GM23338 (cell line): ENCODE results near the gene C16orf82. TPM values are rescaled to one million over a fixed set of nuclear protein-coding genes. Genes with fewer than 3 reads are reported as not detected.

Source experiments
- ATAC-seq: fragments of 200-7000 bp; cut with Tn5 transposase; 3 replicates; pipeline ENCODE4 v1.9.1; 2020
- DNase-seq: peaks from one replicate; pipeline ENCODE4 v3.0.0-alpha.2; 2015; ENCODE audit warnings: low spot score
- H2AFZ ChIP-seq: fragments of 200-600 bp; sonication (generic); 2 replicates; pipeline ENCODE4 v1.8.0; 2016; ENCODE audit warnings: antibody characterized with exemption, mild to moderate bottlenecking, moderate library complexity
- H3F3A ChIP-seq: fragments of 200-600 bp; sonication (generic); replicated peaks from 2 replicates; pipeline ENCODE4 v1.8.0; 2017; ENCODE audit warnings: antibody characterized with exemption, mixed run types, low read depth
- H3K27ac ChIP-seq: fragments of 200-600 bp; sonication (generic); 2 replicates; pipeline ENCODE4 v1.6.1; 2016; ENCODE audit warnings: low read depth
- H3K27me3 ChIP-seq: fragments of 200-600 bp; sonication (generic); 2 replicates; pipeline ENCODE4 v1.8.0; 2016; ENCODE audit warnings: mild to moderate bottlenecking, mixed run types, moderate library complexity; ENCODE audit not compliant: insufficient read depth
- H3K36me3 ChIP-seq: fragments of 200-600 bp; sonication (generic); 2 replicates; pipeline ENCODE4 v1.8.0; 2016; ENCODE audit warnings: mild to moderate bottlenecking; ENCODE audit not compliant: insufficient read depth
- H3K4me1 ChIP-seq: fragments of 200-600 bp; sonication (generic); 2 replicates; pipeline ENCODE4 v1.8.0; 2016; ENCODE audit warnings: mild to moderate bottlenecking, moderate library complexity; ENCODE audit not compliant: insufficient read depth
- H3K4me2 ChIP-seq: fragments of 200-600 bp; sonication (generic); 2 replicates; pipeline ENCODE4 v1.7.1; 2017; ENCODE audit warnings: mixed run types
- H3K4me3 ChIP-seq: fragments of 200-600 bp; sonication (generic); 2 replicates; pipeline ENCODE4 v1.6.1; 2016; ENCODE audit warnings: mixed run types
- H3K79me2 ChIP-seq: fragments of 200-600 bp; sonication (generic); replicated peaks from 2 replicates; pipeline ENCODE4 v1.8.0; 2017; ENCODE audit warnings: mild to moderate bottlenecking; ENCODE audit not compliant: insufficient read depth
- H3K9me2 ChIP-seq: fragments of 200-600 bp; sonication (generic); 2 replicates; pipeline ENCODE4 v1.8.0; 2017; ENCODE audit not compliant: insufficient read depth
- H4K20me1 ChIP-seq: fragments of 200-600 bp; sonication (generic); replicated peaks from 2 replicates; pipeline ENCODE4 v1.8.0; 2017; ENCODE audit warnings: mild to moderate bottlenecking; ENCODE audit not compliant: insufficient read depth
- H3K27ac Mint-ChIP-seq: 2 replicates; pipeline ENCODE4 v1.8.0; 2020; ENCODE audit warnings: inconsistent platforms, mild to moderate bottlenecking, moderate library complexity, mixed read lengths
- H3K27me3 Mint-ChIP-seq: 3 replicates; pipeline ENCODE4 v1.8.0; 2022; ENCODE audit warnings: low read depth, mild to moderate bottlenecking, moderate library complexity, mixed read lengths, inconsistent platforms; ENCODE audit not compliant: insufficient read depth, poor library complexity
- H3K36me3 Mint-ChIP-seq: 3 replicates; pipeline ENCODE4 v1.8.0; 2021; ENCODE audit warnings: low read depth, mild to moderate bottlenecking, inconsistent platforms, moderate library complexity, mixed read lengths
- H3K4me1 Mint-ChIP-seq: 3 replicates; pipeline ENCODE4 v1.8.0; 2020; ENCODE audit warnings: mild to moderate bottlenecking, inconsistent platforms, mixed read lengths
- H3K4me3 Mint-ChIP-seq: 3 replicates; pipeline ENCODE4 v1.8.0; 2021; ENCODE audit warnings: moderate library complexity, mild to moderate bottlenecking, inconsistent platforms, mixed read lengths
- H3K9me3 Mint-ChIP-seq: 3 replicates; pipeline ENCODE4 v1.8.0; 2020; ENCODE audit warnings: moderate library complexity, mild to moderate bottlenecking, inconsistent platforms, mixed read lengths
- CREB1 ChIP-seq: fragments of 250-450 bp; sonication (Bioruptor Pico); IDR thresholded peaks from 2 replicates; pipeline ENCODE4 v1.5.0; 2020; ENCODE audit warnings: low read depth, mild to moderate bottlenecking, moderate library complexity
- CTCF ChIP-seq, 2 experiments: fragments of 200-600 bp in 1 of 2; sonication (generic) in 1 of 2; conservative IDR thresholded peaks; 2 replicates each; pipeline versions ENCODE4 v1.5.1 to v1.6.1; 2016 to 2017; ENCODE audit warnings: antibody characterized with exemption in 2 of 2, low read depth in 2 of 2, mild to moderate bottlenecking in 2 of 2, moderate library complexity in 1 of 2
- EZH2 ChIP-seq: fragments of 200-600 bp; sonication (generic); IDR thresholded peaks from one replicate; pipeline ENCODE4 v1.8.0; 2017; ENCODE audit warnings: antibody characterized with exemption, mild to moderate bottlenecking, low read depth; ENCODE audit not compliant: unreplicated experiment
- EZH2phosphoT487 ChIP-seq: fragments of 200-600 bp; sonication (generic); IDR thresholded peaks from one replicate; pipeline ENCODE4 v1.8.1; 2018; ENCODE audit warnings: antibody characterized with exemption; ENCODE audit not compliant: unreplicated experiment
- JUNB ChIP-seq: IDR thresholded peaks from one replicate; pipeline ENCODE4 v1.6.1; 2016; ENCODE audit warnings: antibody characterized with exemption; ENCODE audit not compliant: unreplicated experiment
- POLR2AphosphoS5 ChIP-seq: IDR thresholded peaks from 2 replicates; pipeline ENCODE4 v1.6.1; 2016; ENCODE audit warnings: antibody characterized with exemption, low read depth
- REST ChIP-seq: IDR thresholded peaks from one replicate; pipeline ENCODE4 v1.6.1; 2018; ENCODE audit warnings: antibody characterized with exemption; ENCODE audit not compliant: unreplicated experiment
- STAT1 ChIP-seq: IDR thresholded peaks from one replicate; pipeline ENCODE4 v1.6.1; 2016; ENCODE audit warnings: antibody characterized with exemption; ENCODE audit not compliant: unreplicated experiment
- ZNF114 ChIP-seq: fragments of 250-450 bp; sonication (Bioruptor Pico); IDR thresholded peaks from 2 replicates; pipeline ENCODE4 v1.5.0; 2020; ENCODE audit warnings: mild to moderate bottlenecking, moderate library complexity
- polyA plus RNA-seq: library from polyadenylated mRNA; unstranded; fragments of >200 nt; fragmentation: Nextera tagmentation; extraction: Ambion mirVana; gene quantifications from 2 replicates; pipeline ENCODE4 v1.2.1, GENCODE V29; 2016
- total RNA-seq: library from RNA; depleted of rRNA; stranded (reverse); fragments of >200 nt; shearing (Covaris generic); gene quantifications from 2 replicates; pipeline ENCODE4 v1.2.3, GENCODE V29; 2014
- TF ChIP-seq, protein P1 (sequence below): IDR thresholded peaks from 2 replicates; pipeline ENCODE4 v1.6.1; 2016; ENCODE audit warnings: antibody characterized with exemption

The C16orf82 gene
- total and polyA plus RNA-seq, 2 experiments from 2014 or later, result not detected

DNA sequence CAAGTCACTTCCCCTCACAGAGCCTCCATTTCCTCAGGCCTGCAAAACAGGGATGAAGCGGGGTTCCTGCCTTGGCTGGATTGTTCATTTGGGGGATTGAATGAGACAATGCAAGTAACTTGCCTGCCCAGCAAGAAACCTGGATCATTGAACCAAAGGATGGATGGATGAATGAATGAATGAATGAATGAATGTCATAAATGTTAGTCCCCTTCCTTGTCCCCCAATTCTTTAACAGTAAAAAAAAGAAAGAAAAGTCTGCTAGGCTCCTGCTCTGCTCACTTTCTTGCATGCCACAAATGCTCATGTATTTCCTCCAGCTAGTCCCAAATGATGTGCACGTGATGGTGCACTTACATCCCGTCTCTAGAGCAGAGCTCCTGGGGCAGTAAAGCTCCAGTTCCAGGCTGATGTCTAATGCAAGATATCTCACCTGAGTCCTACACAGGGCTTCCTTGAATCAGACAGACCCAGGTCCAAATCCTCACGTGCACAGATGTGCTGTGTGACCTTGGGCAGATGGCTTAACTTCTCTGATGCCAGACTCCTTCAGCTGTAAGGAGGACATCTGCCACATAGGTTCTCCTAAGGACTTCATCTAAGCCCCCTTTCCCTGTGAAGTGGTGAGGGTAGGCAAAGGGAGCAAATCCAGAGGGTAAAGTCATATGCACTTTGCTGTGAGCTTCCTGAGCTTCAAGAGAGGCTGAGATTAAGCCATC, 45.5 kb downstream of the C16orf82 start:
- no peak overlapping the region for H3K4me3 Mint-ChIP-seq
- no peak for ATAC-seq

GRCh38 chr16:27113341-27113841, 46.7 kb downstream of the C16orf82 start:
- Histone ChIP-seq H3K27ac (no peak overlapping the region), H3K36me3 (no peaks in the 10 kb centered on the region), H3K79me2 (no peaks in the 10 kb centered on the region), H3K27me3 (no peaks in the 10 kb centered on the region), H3F3A (no peaks in the 10 kb centered on the region), H4K20me1 (no peaks in the 10 kb centered on the region), H3K4me2 (no peak overlapping the region), H3K4me3 (no peak overlapping the region), H2AFZ (peak overlapping the region; percentile 7; the same call in 1 of the 2 replicates), H3K9me2 (no peaks in the 10 kb centered on the region), H3K4me1 (peaks cover 5% of the 10 kb centered on the region; the same call in 1 of the 2 replicates)
- Mint-ChIP-seq H3K27ac (no peak overlapping the region), H3K36me3 (peaks cover 10% of the 10 kb centered on the region; the same call in 2 of the 3 replicates), H3K4me3 (no peak overlapping the region), H3K4me1 (peaks cover 3% of the 10 kb centered on the region; the same call in 2 of the 3 replicates), H3K9me3 (peaks cover 57% of the 10 kb centered on the region), H3K27me3 (peaks cover 6% of the 10 kb centered on the region)
- no peak for ATAC-seq
- no peak for DNase-seq
- TF ChIP-seq CTCF (conservative IDR thresholded peaks at IDR 0.05; ENCODE audit: low read depth in 2 of 2), result no peak
- TF ChIP-seq CREB1 (CRISPR knock-in tag), result no peak
- no peak for TF ChIP-seq ZNF114 (CRISPR knock-in tag)
- TF ChIP-seq JUNB, result no peak
- no peak for TF ChIP-seq EZH2
- TF ChIP-seq, protein P1, sequence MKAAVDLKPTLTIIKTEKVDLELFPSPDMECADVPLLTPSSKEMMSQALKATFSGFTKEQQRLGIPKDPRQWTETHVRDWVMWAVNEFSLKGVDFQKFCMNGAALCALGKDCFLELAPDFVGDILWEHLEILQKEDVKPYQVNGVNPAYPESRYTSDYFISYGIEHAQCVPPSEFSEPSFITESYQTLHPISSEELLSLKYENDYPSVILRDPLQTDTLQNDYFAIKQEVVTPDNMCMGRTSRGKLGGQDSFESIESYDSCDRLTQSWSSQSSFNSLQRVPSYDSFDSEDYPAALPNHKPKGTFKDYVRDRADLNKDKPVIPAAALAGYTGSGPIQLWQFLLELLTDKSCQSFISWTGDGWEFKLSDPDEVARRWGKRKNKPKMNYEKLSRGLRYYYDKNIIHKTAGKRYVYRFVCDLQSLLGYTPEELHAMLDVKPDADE, result no peak
- no peak for TF ChIP-seq POLR2AphosphoS5

More for the DNA sequence above, 45.5 kb downstream of the C16orf82 start:
- TF ChIP-seq REST, result no peak
- no peak for TF ChIP-seq STAT1
- no peak for TF ChIP-seq EZH2phosphoT487
- TF ChIP-seq ZNF114 (CRISPR knock-in tag), result no peak
- Histone ChIP-seq H3F3A (no peaks in the 10 kb centered on the region), H2AFZ (no peak overlapping the region), H3K4me1 (peaks cover 5% of the 10 kb centered on the region; the same call in 1 of the 2 replicates), H3K27ac (no peak overlapping the region), H3K9me2 (no peaks in the 10 kb centered on the region), H3K4me2 (no peak overlapping the region), H3K79me2 (no peaks in the 10 kb centered on the region), H3K36me3 (no peaks in the 10 kb centered on the region), H3K4me3 (no peak overlapping the region), H3K27me3 (no peaks in the 10 kb centered on the region), H4K20me1 (no peaks in the 10 kb centered on the region)
- DNase-seq, result no peak
- peaks cover 60% of the 10 kb centered on the region for H3K9me3 Mint-ChIP-seq
- H3K4me1 Mint-ChIP-seq, result peaks cover 3% of the 10 kb centered on the region; the same call in 2 of the 3 replicates
- no peak overlapping the region for H3K27ac Mint-ChIP-seq
- H3K36me3 Mint-ChIP-seq, result peaks cover 10% of the 10 kb centered on the region; the same call in 2 of the 3 replicates
- peaks cover 6% of the 10 kb centered on the region for H3K27me3 Mint-ChIP-seq
